ENCODE results near the gene KIF16B.

KIF16B gene

DNA sequence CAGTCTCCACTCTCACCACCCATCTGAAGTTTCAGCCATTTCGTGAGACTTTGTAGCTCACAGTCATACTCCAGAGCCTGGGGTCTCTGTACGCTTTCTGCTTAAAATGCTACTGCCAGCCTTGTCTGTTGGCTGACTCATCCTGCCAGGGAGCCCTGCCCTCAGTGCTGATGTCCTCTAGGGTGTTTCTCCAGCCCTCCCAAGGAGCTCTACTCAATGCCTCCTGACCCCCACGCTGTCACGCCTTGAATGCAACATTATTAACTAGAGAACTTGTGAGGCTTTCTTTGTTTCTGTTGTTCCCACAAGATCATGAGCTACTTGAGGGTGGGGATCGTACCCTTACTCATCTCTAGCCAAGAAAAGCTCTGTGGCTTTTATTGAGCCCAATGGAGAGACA is 20.1 kb downstream of the KIF16B start:
- H3K4me2 ChIP-seq (ENCODE audit: insufficient read depth, low read length): no peak overlapping the region
- peaks cover 22% of the 10 kb centered on the region for H3K9me3 ChIP-seq (ENCODE audit: insufficient read depth, low read length, severe bottlenecking)
- no peaks in the 10 kb centered on the region for H3K27me3 ChIP-seq (ENCODE audit: insufficient read depth, low read length, poor library complexity)
- no peak for TF ChIP-seq EZH2 (IDR thresholded peaks at IDR 0.05; ENCODE audit: borderline replicate concordance, low read depth, low read length, severe bottlenecking)
- TF ChIP-seq CTCF (IDR thresholded peaks at IDR 0.05; ENCODE audit: borderline replicate concordance, extremely low read depth, low read length, poor library complexity, severe bottlenecking): no peak
- H2AFZ ChIP-seq (ENCODE audit: low read depth, low read length): no peak overlapping the region
- no peak overlapping the region for H3K4me3 ChIP-seq (ENCODE audit: low read depth in 1 of 2, low read length in 2 of 2)
- no peaks in the 10 kb centered on the region for H3K4me1 ChIP-seq (ENCODE audit: insufficient read depth, low read length)
- H4K20me1 ChIP-seq (ENCODE audit: insufficient read depth, low read length): no peaks in the 10 kb centered on the region
- H3K27ac ChIP-seq (ENCODE audit: low read length): no peak overlapping the region
- H3K36me3 ChIP-seq (ENCODE audit: insufficient read depth, low read length): no peaks in the 10 kb centered on the region
- DNase-seq: no peak
- no peak overlapping the region for H3K9ac ChIP-seq (ENCODE audit: low read depth, low read length)
- no peak for ATAC-seq (ENCODE audit: insufficient read depth, low read depth)
- no peaks in the 10 kb centered on the region for H3K79me2 ChIP-seq (ENCODE audit: insufficient read depth, low read length)

- no peak overlapping the region for H3K9ac ChIP-seq (ENCODE audit: low read depth, low read length)
- H3K9me3 ChIP-seq (ENCODE audit: insufficient read depth, low read length, severe bottlenecking): peaks cover 22% of the 10 kb centered on the region
- no peaks in the 10 kb centered on the region for H3K36me3 ChIP-seq (ENCODE audit: insufficient read depth, low read length)
- no peak overlapping the region for H3K4me3 ChIP-seq (ENCODE audit: low read depth in 1 of 2, low read length in 2 of 2)
- no peaks in the 10 kb centered on the region for H3K4me1 ChIP-seq (ENCODE audit: insufficient read depth, low read length)
- ATAC-seq (ENCODE audit: insufficient read depth, low read depth): no peak
- H3K4me2 ChIP-seq (ENCODE audit: insufficient read depth, low read length): no peak overlapping the region
- no peaks in the 10 kb centered on the region for H4K20me1 ChIP-seq (ENCODE audit: insufficient read depth, low read length)
- no peak overlapping the region for H2AFZ ChIP-seq (ENCODE audit: low read depth, low read length)
- H3K27me3 ChIP-seq (ENCODE audit: insufficient read depth, low read length, poor library complexity): no peaks in the 10 kb centered on the region
- H3K27ac ChIP-seq (ENCODE audit: low read length): no peak overlapping the region
- TF ChIP-seq EZH2 (IDR thresholded peaks at IDR 0.05; ENCODE audit: borderline replicate concordance, low read depth, low read length, severe bottlenecking): no peak
- TF ChIP-seq CTCF (IDR thresholded peaks at IDR 0.05; ENCODE audit: borderline replicate concordance, extremely low read depth, low read length, poor library complexity, severe bottlenecking): no peak
- H3K79me2 ChIP-seq (ENCODE audit: insufficient read depth, low read length): no peaks in the 10 kb centered on the region
- DNase-seq: no peak
Measured at GRCh38 chr20:16552015-16552414, 21.2 kb downstream of the KIF16B start.

GRCh38 chr20:16551607-16552006 is 21.6 kb downstream of the KIF16B start:
- H2AFZ ChIP-seq (ENCODE audit: low read depth, low read length): no peak overlapping the region
- no peaks in the 10 kb centered on the region for H4K20me1 ChIP-seq (ENCODE audit: insufficient read depth, low read length)
- H3K27me3 ChIP-seq (ENCODE audit: insufficient read depth, low read length, poor library complexity): no peaks in the 10 kb centered on the region
- no peaks in the 10 kb centered on the region for H3K79me2 ChIP-seq (ENCODE audit: insufficient read depth, low read length)
- no peak overlapping the region for H3K9ac ChIP-seq (ENCODE audit: low read depth, low read length)
- no peak for TF ChIP-seq CTCF (IDR thresholded peaks at IDR 0.05; ENCODE audit: borderline replicate concordance, extremely low read depth, low read length, poor library complexity, severe bottlenecking)
- DNase-seq (no peak), ATAC-seq (ENCODE audit: insufficient read depth, low read depth) (no peak)
- H3K27ac ChIP-seq (ENCODE audit: low read length): no peak overlapping the region
- H3K36me3 ChIP-seq (ENCODE audit: insufficient read depth, low read length): no peaks in the 10 kb centered on the region
- H3K9me3 ChIP-seq (ENCODE audit: insufficient read depth, low read length, severe bottlenecking): peaks cover 22% of the 10 kb centered on the region
- no peak overlapping the region for H3K4me3 ChIP-seq (ENCODE audit: low read depth in 1 of 2, low read length in 2 of 2)
- H3K4me1 ChIP-seq (ENCODE audit: insufficient read depth, low read length): no peaks in the 10 kb centered on the region
- no peak overlapping the region for H3K4me2 ChIP-seq (ENCODE audit: insufficient read depth, low read length)

DNA sequence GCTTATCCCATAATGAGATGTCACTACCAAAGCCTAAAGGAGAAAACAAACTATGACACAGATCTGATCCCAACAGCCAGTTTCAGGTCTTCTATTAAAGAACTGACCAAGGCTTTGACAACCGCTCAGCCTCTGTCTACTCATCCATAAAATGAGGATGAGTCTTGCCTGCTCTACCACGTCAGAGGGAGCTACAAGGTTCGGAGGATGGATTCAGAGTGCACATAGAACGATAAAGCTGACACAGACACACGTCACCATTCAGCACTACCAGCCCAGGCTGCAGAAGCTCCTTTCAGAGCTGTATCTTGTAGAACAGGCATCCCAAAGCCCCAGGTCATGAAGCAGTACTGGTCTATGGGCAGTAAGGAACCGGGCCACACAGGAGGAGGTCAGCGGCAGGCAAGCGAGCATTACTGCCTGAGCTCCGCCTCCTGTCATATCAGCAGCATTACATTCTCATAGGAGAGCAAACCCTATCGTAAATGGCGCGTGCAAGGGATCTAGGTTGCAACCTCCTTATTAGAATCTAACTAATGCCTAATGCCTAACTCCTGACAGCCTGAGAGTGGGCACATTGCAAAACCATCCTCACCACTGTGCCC is 25.1 kb downstream of the KIF16B start:
- H3K79me2 ChIP-seq (ENCODE audit: insufficient read depth, low read length): no peaks in the 10 kb centered on the region
- peaks cover 8% of the 10 kb centered on the region for H3K9me3 ChIP-seq (ENCODE audit: insufficient read depth, low read length, severe bottlenecking)
- no peak for TF ChIP-seq CTCF (IDR thresholded peaks at IDR 0.05; ENCODE audit: borderline replicate concordance, extremely low read depth, low read length, poor library complexity, severe bottlenecking)
- no peak for TF ChIP-seq EZH2 (IDR thresholded peaks at IDR 0.05; ENCODE audit: borderline replicate concordance, low read depth, low read length, severe bottlenecking)
- H4K20me1 ChIP-seq (ENCODE audit: insufficient read depth, low read length): no peaks in the 10 kb centered on the region
- DNase-seq: no peak
- ATAC-seq (ENCODE audit: insufficient read depth, low read depth): no peak
- H3K27me3 ChIP-seq (ENCODE audit: insufficient read depth, low read length, poor library complexity): no peaks in the 10 kb centered on the region
- no peak overlapping the region for H2AFZ ChIP-seq (ENCODE audit: low read depth, low read length)
- H3K4me1 ChIP-seq (ENCODE audit: insufficient read depth, low read length): no peaks in the 10 kb centered on the region
- no peak overlapping the region for H3K9ac ChIP-seq (ENCODE audit: low read depth, low read length)
- H3K36me3 ChIP-seq (ENCODE audit: insufficient read depth, low read length): no peaks in the 10 kb centered on the region
- H3K4me3 ChIP-seq (ENCODE audit: low read depth in 1 of 2, low read length in 2 of 2): no peak overlapping the region
- no peak overlapping the region for H3K27ac ChIP-seq (ENCODE audit: low read length)
- H3K4me2 ChIP-seq (ENCODE audit: insufficient read depth, low read length): no peak overlapping the region

Data from DND-41 (cell line).